ENCODE measurements around the gene RPRD1B. TPM values are rescaled to one million over a fixed set of nuclear protein-coding genes. Genes with fewer than 3 reads are reported as not detected.

RPRD1B gene
- total RNA-seq, 2 donors from 2014 or later, result 60.1 to 75.8 TPM

- peaks cover 41% of the 10 kb centered on the region for H3K36me3 ChIP-seq
Observed at GRCh38 chr20:38055294-38055693, 21.7 kb downstream of the RPRD1B start.

GRCh38 chr20:38055848-38056247, 22.3 kb downstream of the RPRD1B start:
- H3K27me3 ChIP-seq, result no peaks in the 10 kb centered on the region
- H3K4me3 ChIP-seq, result no peak overlapping the region
- H3K4me1 ChIP-seq, result peaks cover 0 to 5% of the 10 kb centered on the region in 2 donors
- no peak overlapping the region for H3K27ac ChIP-seq
- DNase-seq (ENCODE audit: low spot score), result no peak
- peaks cover 43% of the 10 kb centered on the region for H3K36me3 ChIP-seq
- TF ChIP-seq CTCF (IDR thresholded peaks at IDR 0.05), result no peak
- no peaks in the 10 kb centered on the region for H3K9me3 ChIP-seq

More at GRCh38 chr20:38055294-38055693, 21.7 kb downstream of the RPRD1B start:
- Histone ChIP-seq H3K4me1 (peaks cover 0 to 8% of the 10 kb centered on the region in 2 donors), H3K4me3 (no peak overlapping the region), H3K9me3 (no peaks in the 10 kb centered on the region), H3K27ac (no peak overlapping the region), H3K27me3 (no peaks in the 10 kb centered on the region)
- no peak for TF ChIP-seq CTCF (IDR thresholded peaks at IDR 0.05)
- no peak for DNase-seq (ENCODE audit: low spot score)

GRCh38 chr20:38057351-38057972, 23.9 kb downstream of the RPRD1B start:
- peak; percentile 88 for DNase-seq (ENCODE audit: low spot score)
- Histone ChIP-seq H3K27me3 (no peaks in the 10 kb centered on the region), H3K9me3 (no peaks in the 10 kb centered on the region), H3K27ac (peak overlapping the region in 1 of 2 donors; percentile 14), H3K36me3 (peaks cover 49% of the 10 kb centered on the region), H3K4me1 (peaks cover 0 to 5% of the 10 kb centered on the region in 2 donors), H3K4me3 (no peak overlapping the region)
- peak; percentile 83 to 91 for TF ChIP-seq CTCF (IDR thresholded peaks at IDR 0.05)

- TF ChIP-seq CTCF (IDR thresholded peaks at IDR 0.05), result no peak
- DNase-seq (ENCODE audit: low spot score), result no peak
- H3K4me1 ChIP-seq, result peaks cover 0 to 8% of the 10 kb centered on the region in 2 donors
- peaks cover 71% of the 10 kb centered on the region for H3K36me3 ChIP-seq
- no peaks in the 10 kb centered on the region for H3K9me3 ChIP-seq
- H3K4me3 ChIP-seq, result no peak overlapping the region
- no peak overlapping the region for H3K27ac ChIP-seq
- H3K27me3 ChIP-seq, result no peaks in the 10 kb centered on the region
Observed at GRCh38 chr20:38059832-38060231, 26.3 kb downstream of the RPRD1B start.

- Histone ChIP-seq H3K4me1 (peaks cover 0 to 11% of the 10 kb centered on the region in 2 donors), H3K27ac (no peak overlapping the region), H3K4me3 (no peak overlapping the region), H3K27me3 (no peaks in the 10 kb centered on the region), H3K9me3 (no peaks in the 10 kb centered on the region), H3K36me3 (peaks cover 74% of the 10 kb centered on the region)
- DNase-seq (ENCODE audit: low spot score), result no peak
- no peak for TF ChIP-seq CTCF (IDR thresholded peaks at IDR 0.05)
Observed at GRCh38 chr20:38060536-38060935, 27.0 kb downstream of the RPRD1B start.

GRCh38 chr20:38061109-38061508, 27.6 kb downstream of the RPRD1B start:
- peaks cover 77% of the 10 kb centered on the region for H3K36me3 ChIP-seq

More at GRCh38 chr20:38061109-38061508, 27.6 kb downstream of the RPRD1B start:
- Histone ChIP-seq H3K4me3 (no peak overlapping the region), H3K4me1 (peaks cover 0 to 17% of the 10 kb centered on the region in 2 donors), H3K9me3 (no peaks in the 10 kb centered on the region), H3K27me3 (no peaks in the 10 kb centered on the region), H3K27ac (no peak overlapping the region)
- no peak for TF ChIP-seq CTCF (IDR thresholded peaks at IDR 0.05)
- DNase-seq (ENCODE audit: low spot score), result no peak
